Stimulated activated CD4-positive, alpha-beta T cell treated with anti-CD3 and anti-CD28 coated beads, Interleukin-12 subunit alpha, Interleukin-12 subunit beta, amount 100 ng/mL, for 4 hours (primary cell): ENCODE measurements around the gene GPC4.
"Not testable (repeated sequence)": the region's sequence is repeated elsewhere in the genome, so short reads cannot be mapped to it uniquely, and the experiment has no call there.

Experiments used
- DNase-seq: peaks from one replicate; pipeline ENCODE4 v3.0.0-alpha.2; 2020

GPC4 gene

DNA sequence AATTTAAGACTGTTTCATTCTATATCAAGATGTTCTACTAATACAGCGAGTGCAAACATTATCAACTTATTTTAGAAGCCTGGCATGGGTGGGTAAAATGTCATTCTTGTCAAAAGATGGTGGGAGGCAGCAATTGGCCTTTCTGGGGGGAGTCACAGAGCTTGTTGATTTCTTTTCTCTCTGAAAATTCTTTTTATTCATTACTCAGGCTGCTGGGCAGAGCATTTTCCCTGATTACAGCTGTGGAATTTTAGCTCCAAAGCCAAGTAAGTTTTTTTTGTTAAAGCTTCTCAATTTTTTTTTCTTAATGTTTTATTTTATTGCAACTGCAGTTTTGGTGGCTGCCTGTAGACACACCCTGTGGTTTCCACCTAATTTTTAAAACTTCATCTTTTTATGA is 50.4 kb downstream of the GPC4 start:
- no peak for DNase-seq

DNA sequence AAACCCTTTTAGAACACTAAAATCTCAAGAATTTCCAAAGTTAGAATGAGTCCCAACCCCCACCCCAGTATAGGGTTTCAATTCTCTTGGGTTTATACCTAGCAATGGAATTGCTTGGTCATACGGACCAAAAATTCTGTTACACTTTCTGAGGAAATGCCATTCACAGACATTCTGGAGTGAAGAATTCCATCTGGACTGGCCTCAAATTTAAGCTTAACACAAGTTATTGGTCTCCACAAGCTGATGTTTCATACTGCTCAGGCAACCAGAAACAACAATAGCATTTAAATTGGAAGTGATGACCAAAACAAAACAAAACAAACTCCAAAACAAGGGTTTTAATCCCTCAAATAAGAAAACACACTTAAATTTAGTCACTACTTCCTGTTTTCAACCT is 51.1 kb downstream of the GPC4 start:
- DNase-seq, result no peak

DNA sequence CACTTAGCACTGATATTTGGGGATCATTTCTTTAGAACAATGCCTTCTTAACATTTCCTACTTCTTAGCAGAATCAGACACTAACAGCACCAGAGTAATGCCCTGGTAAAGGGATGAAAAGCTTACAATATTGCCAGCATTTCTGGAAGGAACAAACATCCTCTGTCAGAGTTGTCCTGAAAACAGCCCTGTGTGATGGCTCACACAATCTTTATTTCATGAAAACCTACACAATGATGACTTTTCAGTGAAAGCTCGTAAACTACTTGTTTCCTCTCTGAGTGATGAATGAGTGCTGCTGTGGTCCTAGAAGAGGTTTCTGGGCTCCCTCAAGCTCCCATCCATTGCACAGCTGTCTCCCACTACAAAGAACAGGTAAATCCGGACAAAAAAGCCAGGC is 52.8 kb downstream of the GPC4 start:
- no peak for DNase-seq

DNA sequence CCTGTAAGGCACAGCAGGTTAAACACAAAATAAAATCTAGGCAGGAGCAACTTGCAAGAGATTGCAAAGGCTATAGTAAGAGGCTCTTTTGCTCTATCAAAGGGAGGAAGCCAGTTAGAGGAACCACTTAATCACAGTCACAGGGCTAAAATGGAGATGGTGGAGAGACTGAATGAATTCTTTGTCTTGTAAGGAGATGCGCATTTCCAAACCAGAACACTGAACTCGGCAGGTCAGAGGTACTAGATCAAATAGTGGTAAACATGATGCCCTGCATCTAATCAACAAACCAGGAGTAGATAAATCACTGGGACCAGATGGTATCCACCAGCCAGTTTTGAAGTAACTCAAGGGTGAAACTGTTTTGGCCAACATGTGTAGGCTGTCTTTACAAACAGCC is 55.8 kb downstream of the GPC4 start:
- DNase-seq, result no peak

DNA sequence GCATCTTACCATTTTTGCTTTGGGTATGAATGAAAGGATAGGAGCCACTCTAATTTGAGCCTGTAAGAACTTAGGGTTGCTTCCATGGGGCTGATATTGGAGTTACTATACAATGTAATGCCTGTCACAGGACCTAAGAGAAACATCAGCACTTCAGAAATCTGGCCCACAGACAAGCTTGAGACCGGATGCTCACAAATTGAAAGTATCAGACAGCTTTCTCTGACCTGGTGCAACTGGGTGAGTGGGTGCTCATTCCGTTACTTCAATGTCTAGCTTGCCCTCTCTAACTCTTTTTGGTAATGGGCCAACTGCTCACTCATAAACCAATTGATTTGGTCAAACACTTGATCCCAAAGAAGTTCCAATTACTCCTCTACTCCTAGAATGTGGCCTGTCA is 62.1 kb downstream of the GPC4 start:
- DNase-seq, result no peak

DNA sequence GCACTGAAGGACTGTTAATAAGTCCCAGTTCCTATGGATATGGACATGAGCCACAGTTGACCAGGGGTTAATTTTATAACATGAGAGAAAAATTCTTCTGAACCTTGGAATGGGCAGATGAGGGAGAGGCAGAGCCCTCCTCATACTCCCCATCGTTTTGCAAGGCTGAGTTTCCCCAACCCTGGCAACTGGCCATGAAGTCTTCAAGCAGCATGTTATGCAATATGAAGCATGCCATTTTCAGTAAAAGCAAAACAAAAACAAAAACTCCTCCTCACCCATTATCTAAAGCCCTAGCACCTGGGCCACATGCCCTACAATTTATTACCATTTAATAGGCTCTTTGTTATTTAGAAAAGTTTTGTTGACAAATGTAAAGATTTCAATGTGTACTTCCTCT is 64.5 kb downstream of the GPC4 start:
- no peak for DNase-seq

DNA sequence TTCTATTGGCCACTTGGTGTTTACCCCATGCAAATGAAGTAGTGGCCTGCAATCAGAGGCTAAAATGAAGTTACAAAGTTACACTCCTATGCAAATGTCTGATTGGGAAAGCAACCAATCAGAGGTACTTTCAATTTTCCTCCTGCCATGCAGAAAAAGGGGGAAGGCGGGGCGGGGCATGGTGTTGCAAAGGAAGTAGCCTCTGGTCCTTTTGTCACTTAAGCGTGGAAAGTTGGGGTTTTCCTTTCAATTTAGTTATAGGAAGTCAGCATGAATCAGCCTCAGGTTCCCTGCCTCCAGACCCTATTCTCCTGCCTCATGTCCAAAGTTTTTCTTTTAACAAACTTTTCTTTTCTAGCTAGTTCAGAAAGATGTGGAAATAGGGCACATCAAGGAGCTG is 69.3 kb downstream of the GPC4 start:
- no peak for DNase-seq

DNA sequence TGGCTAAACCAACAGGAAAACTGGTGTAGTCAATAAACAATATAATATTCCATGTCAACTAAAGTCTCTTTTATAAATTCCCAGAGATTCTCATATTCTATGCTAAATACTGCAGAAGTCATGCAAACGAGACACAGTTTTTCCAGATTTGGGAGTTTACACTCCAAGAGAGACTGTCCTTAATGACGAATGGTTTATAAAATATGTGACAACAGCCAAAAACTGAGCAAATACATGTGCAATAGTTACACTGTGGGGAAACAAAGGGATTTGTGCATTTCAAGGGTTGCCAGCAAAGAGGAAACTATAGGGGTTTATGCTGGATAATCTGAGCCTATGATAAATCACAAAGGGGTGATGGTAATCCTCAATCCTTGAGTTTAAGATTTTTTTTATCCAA is 75.7 kb downstream of the GPC4 start:
- no peak for DNase-seq

DNA sequence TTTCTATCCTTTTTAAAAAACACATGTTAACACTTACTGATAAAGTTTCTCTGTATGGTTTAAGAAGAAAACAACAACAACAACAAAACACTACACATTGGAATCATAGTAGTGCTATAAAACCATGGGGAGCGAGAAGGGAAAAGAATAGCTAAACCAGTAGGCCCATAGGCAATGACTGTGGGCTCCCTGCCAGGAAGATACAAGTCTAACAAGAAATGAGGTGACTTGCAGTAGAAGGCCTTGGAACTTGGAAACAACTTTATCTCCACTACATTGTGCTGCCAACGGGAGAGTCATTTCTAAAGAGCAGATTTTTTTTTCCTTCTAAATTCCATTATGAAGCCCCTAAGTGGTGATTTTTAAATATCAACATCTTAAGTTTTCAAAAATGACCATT is 78.0 kb downstream of the GPC4 start:
- no peak for DNase-seq

DNA sequence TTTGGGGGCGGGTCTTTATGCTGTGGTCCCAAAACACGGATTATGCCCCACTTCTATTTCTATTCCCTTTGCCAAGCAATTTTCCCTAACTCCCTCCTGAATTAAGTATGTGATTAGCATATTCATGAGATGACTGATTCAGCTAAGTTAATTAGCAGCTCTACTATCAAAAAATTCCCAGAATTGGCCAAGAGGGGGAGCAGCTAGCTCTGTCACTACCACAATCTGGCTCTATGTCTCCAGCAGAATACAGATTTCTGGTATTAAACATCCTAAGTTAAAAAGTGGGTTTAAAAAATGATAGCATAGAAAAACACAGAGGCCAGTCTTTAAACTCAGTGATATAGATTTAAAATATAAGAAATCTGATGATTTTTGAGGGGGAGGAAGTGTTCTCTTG is 80.3 kb downstream of the GPC4 start:
- no peak for DNase-seq

DNA sequence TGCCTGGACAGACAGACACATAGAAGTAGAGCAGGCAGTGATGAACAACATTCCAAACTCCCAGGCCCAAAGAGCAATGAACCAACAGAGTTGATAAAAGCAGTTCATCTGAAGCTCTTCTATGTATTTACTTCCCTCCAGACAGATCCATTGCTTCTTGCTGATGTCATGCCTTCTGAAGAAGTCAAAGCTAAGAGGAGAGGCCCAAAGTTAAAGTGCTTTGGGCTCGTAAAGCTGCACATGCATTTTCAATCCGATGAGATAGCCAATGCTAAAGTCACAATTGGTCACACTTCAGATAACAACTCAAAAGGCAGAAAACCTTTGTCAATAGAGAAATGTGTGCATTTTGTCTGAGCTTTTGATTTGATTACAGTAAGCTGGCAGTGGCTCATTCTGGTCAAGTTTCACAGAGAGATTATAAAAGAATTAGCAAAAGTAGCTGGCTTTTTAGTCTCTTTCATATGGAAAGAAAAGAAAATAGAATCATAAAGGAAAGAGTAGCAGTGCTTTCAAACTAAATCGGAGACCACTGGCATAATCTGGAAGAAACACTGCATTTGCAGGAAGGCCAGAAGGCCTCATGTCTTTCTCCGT is 82.0 kb downstream of the GPC4 start:
- no peak for DNase-seq

DNA sequence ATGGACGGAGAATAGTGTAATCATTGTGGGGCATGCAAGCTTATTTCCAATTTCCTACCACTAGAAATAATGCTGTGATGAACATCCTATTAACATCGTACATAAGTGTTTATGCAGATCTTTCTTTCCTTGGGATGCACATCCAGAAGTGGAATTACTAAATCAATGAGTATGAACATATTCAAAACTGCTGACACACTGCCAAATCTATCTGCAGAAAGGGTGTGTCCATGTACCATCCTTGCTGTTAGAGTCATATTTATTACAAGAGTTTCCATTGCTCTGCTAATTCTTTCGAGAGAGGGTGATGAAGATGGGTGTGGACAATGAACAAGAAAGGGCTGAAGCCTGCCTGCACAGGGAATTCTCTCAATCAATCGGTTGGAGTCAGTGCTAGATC is 82.6 kb downstream of the GPC4 start:
- DNase-seq, result no peak

DNA sequence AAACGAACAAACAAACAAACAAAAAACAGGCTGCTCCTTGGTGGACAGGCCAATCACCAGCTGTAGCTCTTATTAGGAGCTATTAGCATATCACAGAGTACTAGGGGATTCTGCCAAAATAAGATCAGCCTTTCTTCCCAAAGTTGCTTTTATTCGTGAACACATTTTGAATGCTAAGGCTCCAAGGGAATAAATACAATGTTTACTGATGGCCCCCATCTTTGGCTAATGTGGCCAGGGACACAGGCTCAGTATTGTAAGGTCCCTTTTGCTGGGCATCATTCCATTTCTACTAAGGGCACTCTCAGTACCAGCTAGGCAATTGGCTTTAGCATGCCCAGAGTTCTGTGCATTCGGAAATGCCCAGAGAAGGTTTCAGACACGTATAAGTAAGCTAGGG is 84.3 kb downstream of the GPC4 start:
- no peak for DNase-seq

DNA sequence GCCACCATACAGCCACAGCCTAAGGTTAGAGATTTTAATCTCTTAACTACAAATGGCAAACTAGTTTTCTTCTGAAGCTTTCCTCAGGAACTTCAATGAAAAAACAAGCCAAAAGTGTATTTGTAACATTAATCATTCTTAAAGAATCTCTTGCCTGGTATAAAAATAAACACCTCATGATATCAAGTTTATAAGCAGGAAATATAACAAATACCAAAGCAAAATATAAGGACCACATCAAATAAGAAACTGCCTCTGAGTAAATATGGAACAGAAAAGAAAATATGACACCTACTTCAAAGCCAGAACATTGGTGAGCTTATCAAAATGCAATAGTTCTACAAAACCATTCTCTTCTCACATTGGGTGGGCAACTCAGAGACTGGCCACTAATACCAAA is 89.9 kb downstream of the GPC4 start:
- no peak for DNase-seq

DNA sequence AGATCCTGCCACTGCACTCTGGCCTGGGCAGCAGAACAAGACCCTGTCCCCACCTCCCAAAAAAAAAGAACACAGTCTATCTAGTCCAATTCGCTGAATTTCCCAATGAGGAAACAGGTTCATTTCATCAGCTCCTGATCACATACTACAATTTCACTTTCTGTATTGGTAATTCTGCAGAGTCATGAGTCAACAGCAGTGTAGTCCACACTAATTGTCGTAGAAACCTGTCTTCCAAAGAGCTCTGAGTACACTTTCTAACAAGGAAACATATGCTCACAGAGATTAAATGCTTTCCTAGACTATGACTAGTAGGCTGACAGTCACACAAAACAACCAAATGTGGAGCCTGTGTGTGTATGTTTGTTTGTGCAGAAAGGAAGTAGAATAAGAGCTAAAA is 91.9 kb downstream of the GPC4 start:
- no peak for DNase-seq

DNA sequence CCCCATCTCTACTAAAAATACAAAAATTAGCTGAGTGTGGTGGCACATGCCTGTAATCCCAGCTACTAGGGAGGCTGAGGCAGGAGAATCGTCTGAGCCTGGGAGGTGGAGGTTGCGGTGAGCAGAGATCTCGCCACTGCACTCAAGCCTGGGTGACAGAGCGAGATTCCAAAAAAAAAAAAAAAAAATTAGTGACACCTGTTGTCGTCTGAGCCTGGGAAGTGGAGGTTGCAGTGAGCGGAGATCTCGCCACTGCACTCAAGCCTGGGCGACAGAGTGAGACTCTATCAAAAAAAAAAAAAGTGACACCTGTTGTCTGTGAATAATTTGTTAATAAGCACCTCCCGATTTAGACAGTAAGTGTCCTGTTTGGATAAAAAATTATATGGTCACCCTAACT is 93.0 kb downstream of the GPC4 start:
- DNase-seq, result not testable (repeated sequence)

DNA sequence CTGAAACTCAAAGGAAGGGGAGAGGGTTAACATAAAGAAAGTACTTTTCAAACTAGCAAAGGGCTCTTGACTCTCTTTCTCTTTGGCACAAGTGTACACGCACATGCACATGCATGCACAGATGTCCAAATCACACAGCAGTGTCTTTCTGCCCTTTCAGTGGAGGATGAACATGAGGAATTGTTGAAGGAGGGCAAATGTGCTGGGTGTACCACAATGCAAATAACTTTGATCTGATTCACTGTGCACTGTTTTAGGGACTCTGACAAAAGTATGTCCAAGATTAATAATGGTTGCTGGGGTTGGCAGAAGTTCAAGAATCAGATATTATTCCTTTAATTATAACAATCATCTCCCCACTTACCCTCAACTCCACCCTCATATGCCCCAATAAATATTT is 93.8 kb downstream of the GPC4 start:
- no peak for DNase-seq

DNA sequence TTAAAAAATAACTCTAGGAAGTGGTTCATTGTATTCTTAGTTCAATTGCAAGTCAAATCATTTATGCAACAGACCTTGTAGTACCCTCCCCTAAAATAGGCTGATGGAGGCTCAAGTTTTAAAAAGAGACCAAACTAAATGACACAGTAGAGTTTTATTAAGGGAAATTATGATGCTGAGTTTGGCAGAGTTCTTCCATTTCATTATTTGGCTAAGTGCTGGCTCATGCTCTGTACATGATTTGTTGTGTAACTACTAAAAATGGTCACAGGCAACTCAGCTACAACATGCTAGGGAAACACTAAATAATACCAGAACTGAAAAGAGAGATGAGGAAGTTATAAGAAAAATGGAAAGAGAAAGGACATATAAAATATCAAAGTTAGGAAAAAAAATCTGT is 101.0 kb downstream of the GPC4 start:
- DNase-seq, result no peak

DNA sequence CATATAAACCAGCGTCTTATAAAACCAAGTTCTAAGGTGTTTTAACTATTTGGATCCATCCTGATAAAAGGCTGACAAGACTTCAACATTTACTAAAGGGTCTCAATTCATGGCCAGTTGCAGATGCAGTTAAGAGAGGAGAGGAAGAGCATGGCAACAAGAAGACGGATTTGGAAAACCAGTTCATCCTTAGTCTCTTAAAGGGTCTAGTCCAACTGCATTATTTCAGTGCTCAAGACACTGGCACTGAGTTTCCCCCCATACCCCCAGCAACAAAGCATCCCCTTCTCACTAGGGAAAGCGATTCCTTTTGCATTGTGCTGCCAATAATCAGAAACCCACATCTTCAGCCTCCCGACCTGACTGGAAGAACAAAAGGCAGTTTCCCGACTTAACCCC is 106.8 kb downstream of the GPC4 start:
- DNase-seq, result no peak

DNA sequence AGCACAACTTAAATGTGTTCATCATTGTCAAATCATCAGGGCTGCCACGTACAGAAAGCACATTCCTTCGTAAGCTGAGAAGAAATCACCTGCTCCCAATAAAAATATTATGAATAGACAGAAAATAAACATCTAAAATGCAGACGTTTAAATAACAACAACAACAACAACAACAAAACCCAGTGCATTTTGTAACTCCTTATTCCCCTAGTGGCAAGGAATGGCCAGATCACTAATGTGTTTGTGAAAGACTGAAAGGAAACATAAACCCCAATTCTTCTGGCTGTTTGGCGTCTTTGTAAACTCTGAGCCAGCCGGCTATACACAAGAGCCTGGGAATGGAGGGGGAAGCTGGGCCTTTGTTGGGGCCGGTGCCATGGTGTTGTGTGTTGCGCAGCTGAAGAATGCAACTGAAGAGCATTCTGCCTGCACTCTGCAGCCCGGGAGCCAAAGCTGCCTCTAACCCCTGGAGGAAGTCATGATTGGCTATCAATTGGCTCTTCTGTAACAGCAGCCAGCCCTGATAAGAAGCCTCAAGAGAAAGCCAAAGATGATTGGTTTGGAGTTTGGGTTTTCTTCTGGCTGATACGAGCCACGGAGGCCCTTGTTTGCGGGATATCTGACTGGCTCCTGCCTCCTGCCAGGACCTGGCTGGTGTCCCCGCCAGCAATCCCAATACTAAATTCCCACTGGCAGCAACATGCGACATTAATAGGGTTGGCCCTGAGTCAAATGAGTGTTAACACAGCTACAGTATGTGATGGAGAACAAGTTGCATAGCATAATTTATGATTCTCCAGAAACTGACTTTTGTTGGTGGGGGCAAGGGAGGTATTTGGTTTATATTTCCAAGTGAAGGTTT is 107.4 kb downstream of the GPC4 start:
- no peak for DNase-seq

DNA sequence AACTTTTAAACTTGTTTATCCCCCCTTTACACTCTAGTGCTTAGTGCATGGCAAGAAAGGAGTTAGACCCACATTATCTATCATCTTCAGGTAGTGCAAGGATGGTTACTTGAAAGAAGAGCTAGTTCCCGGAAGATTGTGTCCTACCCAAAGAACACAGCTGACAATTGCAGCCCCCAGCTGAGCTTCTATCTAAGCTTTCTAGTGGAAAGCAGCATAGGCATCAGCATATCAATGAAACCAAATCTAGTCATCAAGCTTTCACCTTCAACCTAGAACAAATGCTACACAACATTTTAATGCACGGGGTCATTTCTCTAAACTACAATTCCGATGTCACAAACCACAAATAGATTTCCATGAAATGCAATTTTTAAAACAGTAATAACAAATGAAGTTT is 108.2 kb downstream of the GPC4 start:
- no peak for DNase-seq

DNA sequence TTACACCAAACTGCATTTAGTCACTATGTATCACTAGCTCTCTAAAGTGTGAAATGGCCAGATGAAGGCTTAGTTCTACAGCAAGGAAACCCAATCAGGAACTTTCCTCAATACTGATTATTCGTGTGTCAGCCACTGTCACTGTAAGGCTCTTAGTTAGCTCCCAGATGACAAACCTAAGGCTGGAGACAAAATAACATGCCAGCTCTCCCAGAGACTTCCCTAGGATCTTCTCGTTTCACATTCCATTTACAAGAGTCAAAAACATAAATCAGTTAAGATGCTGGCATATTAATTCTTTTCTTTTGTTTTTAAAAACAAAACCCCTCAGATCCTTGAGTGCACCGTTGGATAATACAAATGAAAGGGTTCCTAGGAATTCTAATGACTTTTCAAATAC is 109.0 kb downstream of the GPC4 start:
- no peak for DNase-seq

DNA sequence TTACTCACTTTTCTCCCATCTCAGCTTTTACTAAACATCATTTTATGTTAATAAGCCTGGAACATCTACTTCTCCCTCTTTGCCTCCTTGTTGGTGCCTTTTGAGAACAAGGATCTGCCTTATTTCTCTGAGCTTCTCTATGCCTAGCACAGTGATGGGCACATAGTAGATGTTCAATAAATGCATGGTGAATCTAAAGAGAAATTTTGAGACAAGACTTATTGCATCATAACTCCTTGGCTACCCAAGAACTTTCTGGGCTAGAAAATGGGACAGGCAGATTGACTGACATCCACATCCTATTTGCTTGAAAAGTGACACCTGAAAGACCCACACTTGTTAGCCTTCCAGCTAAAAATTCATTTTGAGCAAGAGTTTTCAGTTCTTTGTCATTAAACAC is 109.9 kb downstream of the GPC4 start:
- no peak for DNase-seq

DNA sequence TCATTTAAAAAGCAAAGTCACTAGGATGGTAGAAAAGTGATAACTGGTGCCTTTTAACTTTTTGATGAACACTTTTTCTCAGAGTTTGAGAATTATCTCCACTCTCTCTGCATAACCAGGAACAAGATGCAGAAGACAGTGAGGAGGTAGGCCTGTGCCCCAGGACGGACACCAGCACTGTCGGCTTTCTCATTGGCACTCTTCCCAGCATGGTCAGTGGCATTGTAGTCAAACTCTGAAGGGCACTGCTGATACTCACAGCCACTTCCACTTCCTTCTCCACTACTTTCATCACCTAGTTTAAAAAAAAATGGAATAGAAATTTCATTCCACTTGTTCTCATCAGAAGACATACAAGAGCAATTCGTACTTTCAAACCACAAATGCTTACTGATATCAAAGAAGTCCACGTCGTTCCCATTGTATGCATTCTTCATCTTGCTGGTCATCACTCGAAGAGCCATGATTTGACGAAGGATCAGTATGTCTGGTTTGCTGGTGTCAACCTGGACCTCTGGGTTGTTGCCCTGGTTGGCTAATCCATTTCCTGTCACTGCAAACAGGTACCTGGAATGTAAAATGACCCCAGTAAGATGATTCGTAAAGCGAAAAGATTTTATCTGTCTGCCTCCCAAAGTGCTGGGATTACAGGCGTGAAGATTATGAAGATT is 112.4 kb downstream of the GPC4 start:
- DNase-seq, result no peak
